HG03520 (cell line): ENCODE results near the gene DCAF4L1.

Source experiments
- ATAC-seq: cut with Tn5 transposase; IDR thresholded peaks from one replicate; pipeline ENCODE4 v1.9.1; 2021; ENCODE audit warnings: mild to moderate bottlenecking, moderate library complexity; ENCODE audit not compliant: unreplicated experiment

DCAF4L1 gene

DNA sequence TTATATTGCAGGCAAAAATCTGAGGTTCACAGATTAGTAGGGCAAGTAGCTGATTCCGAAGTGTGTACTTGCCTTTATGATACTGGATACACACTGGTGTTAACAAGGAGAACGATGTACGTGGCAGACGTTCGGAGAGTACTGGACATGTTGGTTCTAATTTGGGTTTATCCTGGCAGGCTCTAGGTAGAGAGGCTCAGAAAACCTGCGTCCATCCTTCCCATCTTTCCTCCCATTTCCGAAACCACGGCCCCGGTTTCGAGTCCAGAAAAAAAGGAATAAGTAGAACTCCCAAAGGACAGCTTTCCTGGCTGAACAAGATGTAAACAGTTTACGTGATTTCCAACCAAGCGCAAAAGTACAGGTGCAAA lies 8.4 kb downstream of the DCAF4L1 start:
- ATAC-seq = peak; percentile 15

DNA sequence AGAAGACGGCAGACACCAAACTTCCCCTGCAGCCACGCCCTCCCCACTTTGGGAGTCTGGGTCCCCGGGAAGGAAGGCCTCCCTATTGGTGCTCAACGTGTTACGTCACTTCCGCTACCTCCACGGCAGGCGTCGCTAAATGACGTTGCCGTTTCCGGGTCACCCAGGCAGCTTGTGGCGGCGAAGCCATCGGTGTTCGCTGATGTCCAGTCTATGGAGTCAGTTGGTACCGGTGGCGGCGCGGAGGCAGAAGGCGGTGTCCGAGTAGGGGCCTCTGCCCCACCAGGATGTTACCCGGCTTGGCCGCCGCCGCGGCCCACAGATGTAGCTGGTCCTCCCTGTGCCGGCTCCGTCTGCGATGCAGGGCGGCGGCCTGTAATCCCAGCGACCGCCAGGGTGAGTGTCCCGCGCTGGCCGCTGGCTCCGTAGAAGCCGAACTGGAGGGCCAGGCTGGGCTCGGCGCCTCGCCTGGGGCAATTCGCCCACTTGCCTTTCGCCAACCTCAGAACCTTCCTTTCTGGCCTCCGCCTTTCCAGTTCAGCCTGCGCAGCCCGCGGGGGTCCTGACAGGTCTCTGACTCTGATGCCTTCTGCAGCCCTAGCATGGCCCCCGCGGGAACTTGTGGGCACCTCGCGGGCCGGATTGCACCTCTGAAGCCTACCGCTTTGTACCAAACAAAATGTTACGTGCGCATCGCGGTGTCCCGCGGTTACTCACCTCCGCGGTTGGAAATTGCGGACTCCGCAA lies 9.0 kb downstream of the DCAF4L1 start, which contains the start of gene SLC30A9:
TSS of gene SLC30A9 (plus strand) at position 166 of the 747 bp plus-strand sequence. CDS start at position 288, 122 bp downstream.
- peak; percentile 99 for ATAC-seq

DNA sequence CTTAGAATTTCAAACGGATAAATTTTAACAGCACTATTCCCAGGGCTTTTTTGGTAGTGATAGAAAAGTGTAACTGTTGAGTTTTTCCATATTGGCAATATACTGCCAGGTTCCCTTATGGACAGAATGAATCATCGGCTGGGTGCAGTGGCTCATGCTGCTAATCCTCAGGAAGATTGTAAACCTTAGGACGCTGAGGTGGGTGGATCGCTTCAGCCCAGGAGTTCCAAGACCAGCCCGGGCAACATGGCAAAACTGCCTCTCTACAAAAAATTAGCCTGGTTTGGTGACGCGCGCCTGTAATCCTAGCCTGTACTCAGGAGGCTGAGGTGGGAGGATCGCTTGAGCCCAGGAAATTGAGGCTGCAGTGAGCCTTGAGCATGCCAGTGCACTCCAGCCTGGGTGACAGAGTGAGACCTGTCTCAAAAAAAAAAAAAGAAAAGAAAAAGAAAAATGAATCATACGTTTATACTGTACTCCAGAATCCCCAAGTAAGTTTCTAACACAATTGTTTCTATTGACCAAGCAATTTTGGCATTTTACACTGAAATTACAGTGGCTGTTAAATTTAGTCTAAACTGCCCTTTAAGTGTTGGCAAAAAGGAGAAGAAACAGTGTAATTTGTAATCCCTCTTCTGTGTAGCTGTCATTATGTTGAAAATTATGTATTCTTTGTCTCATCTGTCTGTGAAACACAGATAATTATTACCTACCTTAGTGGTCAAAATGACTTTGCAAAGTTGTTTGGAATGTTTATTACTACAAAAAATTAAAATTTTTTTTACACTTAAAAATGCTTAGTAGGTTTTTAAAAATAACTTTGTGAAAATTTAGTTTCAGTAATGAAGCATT lies 10.6 kb downstream of the DCAF4L1 start:
- ATAC-seq = no peak

DNA sequence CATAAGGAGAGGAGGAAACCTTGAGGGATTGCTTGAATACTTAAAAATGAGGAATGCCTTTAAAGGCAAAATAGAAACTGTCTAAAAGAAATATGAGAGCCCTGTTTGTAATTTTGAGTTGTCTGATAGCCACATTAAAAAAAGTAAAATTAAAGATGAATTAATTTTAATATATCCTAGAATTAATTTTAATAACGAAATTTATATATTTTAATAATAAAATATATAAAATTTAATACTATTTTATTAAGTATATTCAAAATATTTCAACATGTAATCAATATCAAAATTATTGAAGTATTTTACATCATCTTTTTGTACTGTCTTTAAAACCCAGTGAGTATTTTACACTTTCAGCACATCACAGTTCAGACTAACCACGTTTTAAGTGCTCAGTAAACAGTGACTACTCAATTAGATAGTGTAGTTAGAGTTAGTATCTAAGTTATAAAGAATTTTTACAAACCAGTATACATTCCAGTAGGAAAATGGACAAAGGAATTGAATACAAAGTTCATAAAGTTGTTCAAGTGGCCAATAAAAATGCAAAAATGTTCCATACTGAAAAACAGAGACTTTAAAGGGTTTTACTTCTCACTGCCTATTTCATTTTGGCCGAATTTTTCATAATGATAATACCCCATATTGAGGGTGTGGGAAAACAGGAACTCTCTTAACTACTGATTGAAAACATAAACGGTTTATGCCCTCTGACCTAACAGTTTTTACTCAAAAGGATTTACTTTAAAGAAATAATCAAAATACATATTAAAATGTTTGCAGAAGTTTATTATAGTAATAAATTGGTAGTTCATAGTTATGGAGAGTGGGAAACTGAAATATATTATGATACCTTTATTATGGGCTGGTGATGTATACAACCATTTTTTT lies 11.7 kb downstream of the DCAF4L1 start:
- no peak for ATAC-seq

DNA sequence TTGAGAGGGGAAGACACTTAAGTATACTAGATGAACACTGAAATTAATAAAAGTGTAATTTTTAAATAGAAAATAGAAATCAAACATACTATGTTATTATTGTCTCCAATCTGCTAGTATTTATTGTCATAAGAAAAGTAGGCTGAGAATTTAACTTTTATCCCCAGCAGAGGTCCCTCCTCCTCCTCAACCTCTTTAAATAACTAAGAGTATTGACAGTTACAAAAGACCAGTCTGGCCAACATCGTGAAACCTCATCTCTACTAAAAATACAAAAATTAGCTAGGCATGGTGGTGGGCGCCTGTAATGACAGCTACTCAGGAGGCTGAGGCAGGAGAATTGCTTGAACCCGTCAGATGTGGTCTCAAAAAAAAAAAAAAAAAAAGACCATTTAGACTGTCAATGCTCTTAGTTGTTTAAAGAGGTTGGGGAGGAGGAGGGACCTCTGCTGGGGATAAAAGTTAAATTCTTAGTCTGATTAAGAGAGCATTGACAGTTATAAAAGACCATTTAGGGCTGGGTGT lies 13.0 kb downstream of the DCAF4L1 start:
- ATAC-seq = no peak

DNA sequence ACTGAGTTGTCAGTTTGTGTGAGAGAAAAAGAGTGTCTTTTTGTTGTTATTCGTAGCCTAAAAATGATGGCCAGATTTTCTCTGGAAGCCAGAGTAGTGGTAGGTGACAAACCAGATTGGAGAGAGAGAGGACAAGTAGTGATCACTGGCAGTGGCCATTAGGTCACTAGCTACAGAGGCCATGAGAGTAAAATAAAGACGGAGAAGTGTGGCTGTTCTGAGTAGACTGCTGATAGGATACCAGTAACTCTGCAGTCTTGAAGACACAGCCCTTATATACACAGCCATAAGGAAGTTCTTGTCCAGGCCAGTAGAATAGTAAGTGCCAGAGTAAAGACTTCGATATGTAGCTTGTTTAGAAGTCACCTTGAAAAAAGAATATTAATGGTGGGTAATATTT lies 16.5 kb downstream of the DCAF4L1 start:
- no peak for ATAC-seq

DNA sequence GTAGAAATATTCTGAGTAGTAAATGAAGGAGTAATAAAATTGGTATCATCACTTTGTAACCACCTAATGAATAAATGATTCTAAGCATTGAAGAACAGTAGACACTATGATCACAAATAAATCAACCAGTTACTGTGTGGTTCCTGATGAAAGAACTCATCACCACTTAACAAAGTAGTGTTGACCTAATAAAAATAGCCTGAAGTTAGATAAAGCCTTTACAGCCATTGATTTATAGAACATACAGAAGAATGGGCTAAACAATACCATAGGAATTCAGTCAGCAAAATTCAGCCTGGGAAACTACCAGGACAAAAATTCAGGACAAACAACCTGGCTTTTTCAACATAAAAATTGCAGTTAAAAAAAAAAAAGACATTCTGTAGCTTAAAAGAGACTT lies 17.8 kb downstream of the DCAF4L1 start:
- ATAC-seq = no peak

DNA sequence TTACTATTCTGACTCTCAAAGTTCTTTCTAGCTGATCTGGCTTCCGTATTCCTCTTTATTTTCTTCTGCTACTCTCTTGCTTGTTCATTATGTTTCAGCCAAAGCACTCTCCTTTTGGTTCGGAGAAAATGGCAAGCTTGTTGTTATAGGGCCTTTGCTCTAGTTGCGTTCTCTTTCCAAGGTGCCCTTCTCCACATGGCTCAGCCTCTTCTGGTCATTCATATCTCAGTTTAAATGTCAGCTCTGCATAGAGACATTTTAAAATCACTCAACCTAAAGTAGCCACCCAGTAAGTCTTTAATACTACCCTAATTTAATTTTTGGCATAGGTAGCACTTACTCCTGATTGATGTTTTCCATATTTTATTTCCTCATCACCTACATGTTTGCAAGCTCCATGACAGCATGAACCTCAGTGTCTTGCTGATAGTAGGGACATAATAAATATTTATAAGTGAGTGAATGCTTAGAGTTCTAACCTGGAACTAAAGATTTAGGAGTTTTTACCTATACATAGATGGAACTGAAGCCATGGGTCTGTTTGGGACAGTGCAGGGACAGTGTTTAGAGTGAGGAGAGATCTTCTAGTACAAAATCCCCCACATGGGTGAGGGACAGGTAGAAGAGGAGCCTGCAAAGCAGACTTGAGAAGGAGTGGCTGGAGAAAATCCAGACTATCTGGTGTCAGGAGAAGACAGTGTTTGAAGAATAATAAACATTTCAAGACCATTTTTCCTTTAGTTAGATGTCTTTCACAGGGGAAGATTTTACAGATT lies 26.6 kb downstream of the DCAF4L1 start:
- no peak for ATAC-seq

DNA sequence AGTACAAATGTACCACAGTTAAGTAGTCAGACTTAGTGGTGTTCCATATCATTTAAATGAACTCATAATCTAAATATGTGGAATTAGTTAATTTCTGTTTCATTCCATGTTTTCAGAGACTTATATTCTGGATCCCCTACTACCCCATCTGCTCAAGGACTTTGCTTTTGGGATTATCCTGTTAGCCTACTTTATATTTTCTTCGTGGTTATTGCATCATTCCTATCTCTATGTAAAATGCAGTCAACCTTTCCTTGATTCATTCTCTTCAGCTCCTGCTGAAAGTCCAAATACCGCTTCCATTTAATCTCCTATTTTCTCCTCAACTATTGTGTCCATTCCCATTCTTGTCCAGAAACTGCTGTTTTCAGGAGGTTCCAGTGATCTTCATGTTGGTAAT lies 33.9 kb downstream of the DCAF4L1 start:
- no peak for ATAC-seq

DNA sequence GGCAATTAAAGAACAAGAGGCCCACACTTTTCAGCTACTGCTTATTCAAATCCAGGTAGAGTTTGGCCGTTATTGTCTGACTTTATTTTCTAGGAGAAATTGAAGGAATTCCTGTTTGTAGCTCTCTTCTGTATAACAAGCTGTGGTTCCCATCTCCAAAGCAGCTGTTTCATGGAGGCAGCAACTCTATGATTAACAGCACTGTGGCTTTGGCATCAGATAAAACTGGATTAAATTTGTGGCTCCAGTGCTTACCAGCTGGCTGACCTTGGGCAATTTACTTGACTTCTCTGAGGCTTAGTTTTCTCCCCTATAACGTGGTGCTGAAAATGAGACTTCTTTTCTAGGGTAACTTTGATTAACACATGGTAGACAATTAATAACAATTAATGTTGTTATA lies 36.9 kb downstream of the DCAF4L1 start:
- ATAC-seq = no peak
